Mesothelial cell of epicardium (in vitro differentiated cells): ENCODE data around the gene MYOC. TPM values are rescaled to one million over a fixed set of nuclear protein-coding genes. Genes with fewer than 3 reads are reported as not detected.

Experiments used
- DNase-seq, 2 experiments: peaks; one replicate each; pipeline ENCODE4 v3.0.0; 2021; ENCODE audit warnings: low spot score in 2 of 2; ENCODE audit not compliant: unreplicated experiment in 2 of 2
- H3K27ac Mint-ChIP-seq: 2 replicates; pipeline ENCODE4 v1.8.0; 2021; ENCODE audit warnings: mixed read lengths
- H3K27me3 Mint-ChIP-seq: 2 replicates; pipeline ENCODE4 v1.8.0; 2021; ENCODE audit warnings: low read depth, mixed read lengths
- H3K36me3 Mint-ChIP-seq: 2 replicates; pipeline ENCODE4 v1.8.0; 2021; ENCODE audit warnings: mixed read lengths
- H3K4me1 Mint-ChIP-seq: 2 replicates; pipeline ENCODE4 v1.8.0; 2021; ENCODE audit warnings: mixed read lengths
- H3K4me3 Mint-ChIP-seq: 2 replicates; pipeline ENCODE4 v1.8.0; 2021; ENCODE audit warnings: mild to moderate bottlenecking, moderate library complexity, mixed read lengths
- H3K9me3 Mint-ChIP-seq: 2 replicates; pipeline ENCODE4 v1.8.0; 2021; ENCODE audit warnings: mixed read lengths
- CTCF ChIP-seq: fragments of 200-600 bp; sonication (generic); IDR thresholded peaks from one replicate; pipeline ENCODE4 v1.5.0; 2021; ENCODE audit warnings: antibody characterized with exemption; ENCODE audit not compliant: unreplicated experiment
- total RNA-seq: library from RNA; stranded (reverse); gene quantifications from 3 replicates; pipeline ENCODE4 v1.2.1, GENCODE V29; 2021

Gene MYOC
- total RNA-seq, 1 donor from 2014 or later: 0.29 TPM

- peak in 1 of 2 experiments; percentile 74 for DNase-seq
- peaks cover 54% of the 10 kb centered on the region for H3K4me1 Mint-ChIP-seq
- TF ChIP-seq CTCF: peak; percentile 41
- H3K9me3 Mint-ChIP-seq: no peaks in the 10 kb centered on the region
- no peaks in the 10 kb centered on the region for H3K36me3 Mint-ChIP-seq
- H3K27me3 Mint-ChIP-seq: no peaks in the 10 kb centered on the region
- peak overlapping the region; percentile 96 for H3K27ac Mint-ChIP-seq
- H3K4me3 Mint-ChIP-seq: peak overlapping the region; percentile 41
Measured at GRCh38 chr1:171654942-171655745, 2.7 kb upstream of the MYOC start.

- no peak overlapping the region for H3K4me3 Mint-ChIP-seq
- peaks cover 50% of the 10 kb centered on the region for H3K4me1 Mint-ChIP-seq
- no peaks in the 10 kb centered on the region for H3K36me3 Mint-ChIP-seq
- no peaks in the 10 kb centered on the region for H3K27me3 Mint-ChIP-seq
- no peaks in the 10 kb centered on the region for H3K9me3 Mint-ChIP-seq
- DNase-seq: no peak
- TF ChIP-seq CTCF: no peak
- H3K27ac Mint-ChIP-seq: peak overlapping the region; percentile 96
Measured at GRCh38 chr1:171654201-171654941, 1.9 kb upstream of the MYOC start.

GRCh38 chr1:171653796-171654195, 1.3 kb upstream of the MYOC start:
- TF ChIP-seq CTCF: no peak
- Mint-ChIP-seq H3K9me3 (no peaks in the 10 kb centered on the region), H3K4me3 (no peak overlapping the region), H3K36me3 (no peaks in the 10 kb centered on the region), H3K4me1 (peaks cover 50% of the 10 kb centered on the region), H3K27ac (peak overlapping the region; percentile 96), H3K27me3 (no peaks in the 10 kb centered on the region)
- no peak for DNase-seq

GRCh38 chr1:171646249-171646560, 6.3 kb downstream of the MYOC start:
- Mint-ChIP-seq H3K27me3 (peaks cover 1% of the 10 kb centered on the region), H3K36me3 (no peaks in the 10 kb centered on the region), H3K27ac (no peak overlapping the region), H3K4me1 (peaks cover 21% of the 10 kb centered on the region), H3K4me3 (no peak overlapping the region), H3K9me3 (no peaks in the 10 kb centered on the region)
- no peak for DNase-seq
- no peak for TF ChIP-seq CTCF

- DNase-seq: no peak
- peaks cover 1% of the 10 kb centered on the region for H3K27me3 Mint-ChIP-seq
- no peak for TF ChIP-seq CTCF
- no peaks in the 10 kb centered on the region for H3K9me3 Mint-ChIP-seq
- H3K36me3 Mint-ChIP-seq: no peaks in the 10 kb centered on the region
- H3K27ac Mint-ChIP-seq: peak overlapping the region; percentile 75
- H3K4me3 Mint-ChIP-seq: no peak overlapping the region
- peaks cover 21% of the 10 kb centered on the region for H3K4me1 Mint-ChIP-seq
Measured at GRCh38 chr1:171645553-171646248, 6.8 kb downstream of the MYOC start.
